NCI-H2196 treated with DMSO at 0.1 percent for 48 hours (cell line): Measurements from ENCODE around the gene CELA3B.
"Not testable (repeated sequence)": the region's sequence is repeated elsewhere in the genome, so short reads cannot be mapped to it uniquely, and the experiment has no call there.

Experiments
- DNase-seq: peaks from one replicate; lab custom pipeline; 2025; ENCODE audit not compliant: unreplicated experiment; lab: John Stamatoyannopoulos, UW

CELA3B gene

DNA sequence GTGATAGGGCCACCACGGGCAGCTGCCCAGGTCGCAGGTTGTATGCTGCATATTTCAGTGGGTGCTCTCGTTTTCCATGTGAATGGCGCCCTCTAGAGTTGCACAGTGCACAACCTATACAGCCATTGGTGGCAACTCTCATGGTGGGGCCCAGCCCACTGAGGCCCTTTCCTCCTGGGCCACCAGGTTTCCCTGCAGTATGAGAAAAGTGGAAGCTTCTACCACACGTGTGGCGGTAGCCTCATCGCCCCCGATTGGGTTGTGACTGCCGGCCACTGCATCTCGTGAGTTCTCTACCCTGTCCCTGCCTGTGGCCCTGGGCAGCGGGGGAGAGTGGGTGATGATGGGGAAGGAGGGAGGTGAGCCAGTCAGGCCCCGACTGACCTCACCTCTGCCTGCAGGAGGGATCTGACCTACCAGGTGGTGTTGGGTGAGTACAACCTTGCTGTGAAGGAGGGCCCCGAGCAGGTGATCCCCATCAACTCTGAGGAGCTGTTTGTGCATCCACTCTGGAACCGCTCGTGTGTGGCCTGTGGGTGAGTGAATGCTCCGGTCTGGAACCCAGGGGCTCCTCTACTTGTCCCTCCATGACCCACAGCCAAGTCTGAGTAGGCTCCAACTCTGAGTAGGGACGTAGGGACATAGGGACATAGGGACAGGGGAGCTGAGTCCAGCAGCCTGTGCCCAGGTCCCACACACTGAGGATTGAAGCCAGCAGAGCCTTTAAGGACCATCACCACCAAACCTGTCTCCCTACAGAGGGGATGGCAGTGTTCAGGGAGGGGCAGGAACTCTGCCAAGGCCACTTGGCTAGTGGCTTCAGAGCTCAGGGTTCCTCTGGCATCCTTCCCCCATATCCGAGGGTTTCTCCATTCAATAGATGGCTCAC is 28.7 kb downstream of the CELA3B start:
- not testable (repeated sequence) for DNase-seq

DNA sequence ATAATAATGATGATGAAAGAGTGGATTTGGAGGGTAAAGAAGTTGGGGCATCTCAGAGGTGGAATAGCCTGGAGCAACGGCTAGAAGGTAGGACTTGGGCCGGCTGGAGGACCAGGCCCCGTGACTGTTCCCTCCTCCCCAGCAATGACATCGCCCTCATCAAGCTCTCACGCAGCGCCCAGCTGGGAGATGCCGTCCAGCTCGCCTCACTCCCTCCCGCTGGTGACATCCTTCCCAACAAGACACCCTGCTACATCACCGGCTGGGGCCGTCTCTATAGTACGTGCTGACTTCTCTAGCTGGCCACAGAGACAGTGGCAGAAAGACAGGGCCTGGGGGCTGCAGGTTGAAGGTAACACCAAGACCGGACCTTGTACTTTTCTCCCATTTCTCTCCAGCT is 29.9 kb downstream of the CELA3B start:
- DNase-seq = not testable (repeated sequence)

DNA sequence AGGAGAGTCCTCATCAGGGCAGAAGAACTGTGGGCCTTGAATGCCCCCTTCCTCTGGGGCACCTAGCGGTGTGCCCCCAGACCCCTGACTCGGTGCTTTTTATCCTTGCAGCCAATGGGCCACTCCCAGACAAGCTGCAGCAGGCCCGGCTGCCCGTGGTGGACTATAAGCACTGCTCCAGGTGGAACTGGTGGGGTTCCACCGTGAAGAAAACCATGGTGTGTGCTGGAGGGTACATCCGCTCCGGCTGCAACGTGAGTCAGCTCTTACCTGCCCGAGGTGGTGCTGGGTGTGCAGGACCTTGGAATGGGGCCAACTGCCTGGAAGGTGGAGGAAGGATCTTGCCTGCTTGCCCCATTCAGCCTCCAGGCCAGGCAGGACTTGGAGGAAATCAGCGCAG is 30.4 kb downstream of the CELA3B start:
- DNase-seq = not testable (repeated sequence)

DNA sequence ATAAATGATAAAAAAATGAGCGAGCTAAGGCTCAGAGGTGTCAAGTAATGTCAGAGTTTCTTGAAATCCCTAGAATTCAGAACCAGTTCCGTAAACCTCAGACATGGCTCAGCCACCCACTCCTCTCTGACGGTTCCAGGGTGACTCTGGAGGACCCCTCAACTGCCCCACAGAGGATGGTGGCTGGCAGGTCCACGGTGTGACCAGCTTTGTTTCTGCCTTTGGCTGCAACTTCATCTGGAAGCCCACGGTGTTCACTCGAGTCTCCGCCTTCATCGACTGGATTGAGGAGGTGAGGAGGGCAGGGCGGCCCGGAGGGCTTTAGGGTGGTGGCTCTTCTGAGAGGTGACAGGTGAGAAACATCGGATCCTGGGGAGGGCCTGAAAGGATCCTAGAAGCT is 32.7 kb downstream of the CELA3B start:
- not testable (repeated sequence) for DNase-seq

DNA sequence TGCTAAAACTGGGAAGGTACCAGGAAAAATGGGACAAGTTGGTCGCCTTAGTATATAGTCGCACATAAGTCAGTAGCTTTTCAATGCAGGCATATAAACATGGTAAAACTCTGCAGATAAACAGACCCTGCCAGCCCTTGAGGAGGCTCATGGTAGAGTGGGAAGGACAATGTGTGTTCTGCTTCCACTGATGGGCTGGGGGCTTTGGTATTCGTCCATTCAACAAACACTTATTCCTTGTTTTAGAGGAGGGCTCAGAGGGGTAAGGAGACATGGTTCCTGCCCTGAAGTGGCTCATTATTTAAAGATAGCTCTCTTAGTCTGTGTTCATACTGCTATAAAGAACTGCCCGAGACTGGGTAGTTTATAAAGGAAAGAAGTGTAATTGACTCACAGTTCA is 35.9 kb downstream of the CELA3B start:
- DNase-seq = not testable (repeated sequence)

DNA sequence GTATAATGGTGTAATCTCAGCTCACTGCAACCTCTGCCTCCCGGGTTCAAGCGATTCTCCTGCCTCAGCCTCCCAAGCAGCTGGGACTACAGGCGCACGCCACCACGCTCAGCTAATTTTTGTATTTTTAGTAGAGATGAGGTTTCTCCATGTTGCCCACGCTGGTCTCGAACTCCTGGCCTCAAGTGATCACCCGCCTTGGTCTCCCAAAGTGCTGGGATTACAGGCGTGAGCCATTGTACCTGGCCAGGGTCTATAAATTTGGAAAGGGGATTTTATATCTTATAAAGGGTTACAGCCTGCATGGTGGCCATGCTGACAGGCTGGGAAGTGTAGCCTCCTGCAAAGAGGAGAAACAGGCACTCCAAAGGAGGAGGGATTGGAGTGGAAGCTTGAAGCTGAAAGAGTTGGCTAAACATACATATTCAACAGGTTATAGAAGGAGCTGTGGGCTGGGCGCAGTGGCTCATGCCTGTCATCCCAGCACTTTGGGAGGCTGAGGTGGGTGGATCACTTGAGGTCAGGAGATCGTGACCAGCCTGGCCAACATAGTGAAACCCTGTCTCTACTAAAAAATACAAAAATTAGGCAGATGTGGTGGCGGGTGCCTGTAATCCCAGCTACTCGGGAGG is 37.9 kb downstream of the CELA3B start:
- DNase-seq = not testable (repeated sequence)

DNA sequence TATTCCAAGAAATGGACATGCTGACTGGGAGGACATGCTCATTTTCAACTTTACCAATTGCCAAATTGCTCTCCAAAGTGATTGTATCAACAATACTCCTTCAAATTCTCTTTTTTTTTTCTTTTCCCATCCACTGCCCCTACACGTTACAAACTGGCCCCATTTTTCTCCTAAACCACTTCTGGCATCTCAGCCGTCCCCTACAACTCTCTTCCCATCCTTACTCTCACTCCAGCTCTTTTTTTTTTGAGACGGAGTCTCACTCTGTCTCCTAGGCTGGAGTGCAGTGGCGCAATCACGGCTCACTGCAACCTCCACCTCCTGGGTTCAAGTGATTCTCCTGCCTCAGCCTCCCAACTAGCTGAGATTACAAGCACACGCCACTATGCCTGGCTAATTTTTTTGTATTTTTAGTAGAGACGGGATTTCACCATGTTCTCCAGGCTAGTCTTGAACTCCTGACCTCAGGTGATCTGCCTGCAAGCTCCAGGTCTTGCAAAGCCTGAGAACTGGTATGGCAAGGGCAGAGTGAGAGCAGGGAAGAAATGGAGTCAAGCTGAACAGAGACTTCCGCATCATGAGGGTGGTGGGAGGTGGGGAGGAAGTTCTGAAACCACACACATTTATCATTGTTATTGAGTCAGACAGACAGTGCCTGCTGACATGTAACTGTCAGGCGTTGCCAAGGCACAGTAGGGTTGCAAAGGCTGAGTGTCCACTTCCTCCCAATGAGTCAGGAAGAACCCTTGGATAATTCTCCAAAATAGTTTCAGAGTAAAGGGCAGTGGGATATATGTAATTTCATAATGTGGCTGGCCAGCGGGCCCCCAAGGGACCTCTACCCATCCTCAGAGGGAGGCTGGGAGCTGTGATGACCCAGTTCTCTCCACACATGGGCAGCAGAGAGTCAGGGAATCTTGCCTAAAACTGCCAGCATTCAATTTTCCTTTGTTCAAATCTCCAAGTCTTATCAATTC is 42.0 kb downstream of the CELA3B start:
- no peak for DNase-seq

DNA sequence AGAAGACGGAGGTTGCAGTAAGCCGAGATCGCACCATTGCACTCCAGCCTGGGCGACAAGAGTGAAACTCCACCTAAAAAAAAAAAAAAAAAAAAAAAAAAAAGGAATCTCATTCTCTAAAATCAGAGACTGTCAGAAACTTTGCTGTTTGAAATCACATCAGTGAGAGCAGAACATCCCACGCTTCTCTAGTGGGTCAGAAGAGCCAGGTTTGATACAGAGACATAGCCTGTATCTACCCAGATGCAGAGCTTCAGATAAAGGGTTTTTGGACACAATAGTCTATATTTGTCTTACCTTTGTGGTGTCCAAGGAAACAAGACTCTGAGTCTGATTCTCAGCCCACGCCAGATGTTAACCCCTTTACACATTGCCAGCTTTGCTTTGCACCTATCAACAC is 44.2 kb downstream of the CELA3B start:
- DNase-seq = no peak

DNA sequence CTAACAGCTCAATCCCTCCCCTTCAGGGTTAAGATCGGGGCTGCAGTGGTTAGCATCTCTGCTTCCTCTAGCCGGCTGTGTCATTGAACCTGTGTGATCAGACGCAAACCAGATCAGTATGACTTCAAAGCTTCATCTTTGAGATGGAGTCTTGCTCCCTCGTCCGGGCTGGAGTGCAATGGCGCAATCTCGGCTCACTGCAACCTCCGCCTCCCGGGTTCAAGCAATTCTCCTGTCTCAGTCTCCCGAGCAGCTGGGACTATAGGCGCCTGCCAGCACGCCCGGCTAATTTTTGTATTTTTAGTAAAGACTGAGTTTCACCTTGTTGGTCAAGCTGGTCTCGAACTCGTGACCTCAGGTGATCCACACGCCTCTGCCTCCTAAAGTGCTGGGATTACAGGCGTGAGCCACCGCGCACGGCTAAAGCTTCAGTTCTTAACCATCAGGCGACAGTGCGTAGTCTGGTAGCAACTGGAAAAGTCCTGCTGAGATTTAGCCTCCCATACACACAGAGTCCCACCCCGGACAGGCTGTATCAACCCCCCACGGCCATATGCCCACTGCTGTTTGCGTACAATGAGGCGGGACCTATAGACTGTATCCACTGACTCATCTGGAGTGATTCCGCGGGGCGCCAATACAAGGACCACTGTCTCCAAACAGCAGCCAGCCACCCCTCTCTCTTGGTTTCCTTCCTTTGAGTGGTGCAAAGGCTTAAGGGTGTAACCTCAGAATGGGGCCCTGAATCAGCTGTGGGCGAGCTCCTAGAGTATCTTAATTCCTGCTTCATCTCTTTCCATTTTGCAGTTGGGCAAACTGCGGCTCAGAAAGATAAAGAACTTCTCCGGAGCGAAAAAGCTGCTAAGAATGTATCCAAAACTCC is 47.9 kb downstream of the CELA3B start:
- peak; percentile 78 for DNase-seq

DNA sequence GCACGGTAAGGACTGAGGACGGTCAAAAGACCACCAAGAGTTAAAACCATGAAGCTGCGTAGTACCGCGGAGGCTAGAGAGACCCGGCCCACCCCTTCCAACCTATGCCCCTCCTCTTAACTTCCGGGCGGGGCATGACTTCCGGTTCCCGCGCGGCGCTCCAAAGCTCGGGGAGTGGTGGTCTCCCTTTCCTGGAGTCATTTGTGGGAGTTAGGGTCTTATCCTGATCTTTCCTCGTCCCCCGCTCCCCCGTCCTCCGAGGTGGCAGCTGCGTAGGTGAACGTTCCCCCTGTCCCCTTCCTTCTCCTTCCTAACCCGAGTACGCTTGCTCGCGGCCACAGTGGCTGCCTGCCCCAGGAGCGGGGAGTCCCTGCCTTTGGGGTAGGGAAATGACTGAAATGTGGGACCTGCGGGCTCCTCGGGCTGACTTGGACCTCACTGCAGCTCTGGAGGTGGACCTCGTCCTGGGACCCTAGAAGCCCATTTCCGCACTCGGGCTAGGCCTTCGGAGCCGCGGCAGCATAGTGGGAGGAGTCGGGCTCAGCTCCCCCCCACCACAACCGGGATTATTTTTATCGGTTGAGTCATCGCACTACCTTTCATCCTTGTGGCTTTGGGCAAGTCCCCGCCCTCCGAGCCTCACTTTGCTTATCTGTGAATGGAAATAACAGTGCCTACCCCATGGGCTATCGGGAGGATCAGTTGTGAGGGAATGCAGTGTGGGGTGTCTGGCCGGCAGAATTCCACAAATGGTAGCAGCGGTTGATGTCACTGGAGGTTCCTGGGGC is 48.7 kb downstream of the CELA3B start:
- peak; percentile 92 for DNase-seq

DNA sequence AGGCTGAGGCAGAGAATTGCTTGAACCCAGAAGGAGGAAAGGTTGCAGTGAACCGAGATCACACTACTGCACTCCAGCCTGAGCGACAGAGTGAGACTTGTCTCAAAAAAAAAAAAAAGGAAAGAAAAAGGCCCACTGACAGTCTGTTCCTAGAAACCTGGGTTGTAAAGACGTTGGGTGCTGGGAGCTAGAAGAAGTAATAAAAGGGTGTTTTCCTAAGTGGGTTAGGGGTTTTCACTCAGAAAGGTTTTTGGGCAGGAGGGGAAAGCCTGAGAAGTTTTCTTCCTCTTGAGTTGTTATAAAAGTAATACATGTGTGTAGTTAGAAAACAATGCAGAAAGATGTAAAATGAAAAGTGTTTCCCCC is 50.1 kb downstream of the CELA3B start:
- no peak for DNase-seq

DNA sequence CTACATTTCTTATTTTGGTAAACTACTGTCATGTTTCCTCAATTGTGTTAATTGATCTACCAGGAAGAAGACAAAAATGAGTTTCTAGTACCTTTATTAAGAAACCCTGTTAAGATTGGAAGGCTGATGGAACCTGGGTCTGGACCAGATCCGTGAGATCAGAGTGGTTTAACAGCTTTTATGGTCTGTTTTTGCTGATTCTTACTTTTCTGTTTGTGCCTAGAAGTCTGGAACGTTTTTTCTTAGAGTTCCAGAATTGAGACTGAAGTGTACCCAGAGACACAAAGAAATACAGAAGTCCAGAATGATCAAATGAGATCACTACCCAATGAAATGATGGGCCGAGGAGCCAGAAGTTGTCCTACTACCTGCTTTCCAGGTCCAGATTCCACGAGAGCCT is 53.2 kb downstream of the CELA3B start:
- DNase-seq = no peak

DNA sequence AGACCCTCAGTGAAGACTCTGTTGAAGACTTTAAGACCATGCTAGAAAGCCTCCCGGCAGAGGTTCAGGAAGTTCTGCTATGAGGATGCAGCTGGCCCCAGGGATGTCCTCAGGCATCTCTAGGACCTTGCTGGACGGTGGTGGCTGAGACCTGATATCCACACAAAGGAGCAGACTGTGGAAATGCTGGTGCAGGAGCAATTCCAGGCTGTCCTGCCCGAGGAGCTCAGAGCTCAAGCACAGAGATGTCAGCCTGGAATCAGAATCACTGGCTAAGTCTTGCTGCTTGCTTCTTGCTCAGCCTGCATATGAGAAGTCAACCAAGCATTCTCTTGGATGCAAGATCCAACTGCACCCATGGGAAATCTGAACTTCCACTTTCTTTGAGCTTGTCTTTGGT is 53.7 kb downstream of the CELA3B start:
- DNase-seq = no peak

DNA sequence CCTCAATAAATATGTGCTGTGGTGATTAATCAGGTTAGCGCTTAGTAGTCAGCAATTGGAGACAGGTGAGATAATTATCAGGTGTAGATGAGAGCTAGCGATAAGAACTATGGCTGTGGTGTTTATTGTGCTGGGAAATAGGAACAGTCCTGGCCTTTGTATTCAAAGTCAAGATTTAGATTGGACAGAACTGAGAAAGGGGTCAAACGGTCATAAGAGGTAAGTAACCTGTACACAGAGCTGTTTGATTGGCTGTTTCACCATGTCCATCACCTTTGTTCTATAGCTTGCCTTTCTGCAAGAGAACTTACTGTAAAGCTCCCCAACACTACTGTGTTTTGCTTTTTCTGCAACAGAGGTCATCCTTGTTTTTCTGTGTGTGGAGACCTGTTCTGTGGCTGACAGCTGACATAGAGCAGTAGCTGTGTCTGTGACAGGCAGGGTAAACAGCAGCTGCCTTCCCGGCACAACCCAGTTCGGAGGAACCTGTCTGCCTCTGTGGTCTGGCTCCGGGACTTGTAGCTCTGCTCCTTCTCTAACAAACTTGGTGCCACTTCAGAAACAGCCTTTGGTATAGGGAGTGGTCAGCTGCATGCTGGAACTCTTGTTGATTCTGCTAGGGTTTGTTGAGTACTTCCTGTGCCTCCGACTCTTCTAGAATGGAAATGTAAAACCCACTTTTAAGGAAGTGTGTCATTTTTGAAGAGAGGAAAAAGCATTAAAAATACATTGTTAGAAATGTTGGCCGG is 54.6 kb downstream of the CELA3B start:
- no peak for DNase-seq

DNA sequence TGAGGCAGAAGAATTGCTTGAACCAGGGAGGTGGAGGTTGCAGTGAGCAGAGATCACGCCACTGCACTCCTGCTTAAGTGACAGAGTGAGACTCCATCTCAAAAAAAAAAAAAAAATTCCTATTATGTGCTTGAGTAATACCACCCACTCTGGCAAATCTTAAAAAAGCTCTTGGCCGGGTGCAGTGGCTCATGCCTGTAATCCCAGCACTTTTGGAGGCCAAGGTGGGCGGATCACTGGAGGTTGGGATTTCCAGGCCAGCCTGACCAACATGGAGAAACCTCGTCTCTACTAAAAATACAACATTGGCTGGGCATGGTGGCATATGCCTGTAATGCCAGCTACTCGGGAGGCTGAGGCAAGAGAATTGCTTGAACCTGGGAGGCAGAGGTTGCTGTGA is 58.0 kb downstream of the CELA3B start:
- DNase-seq = not testable (repeated sequence)

DNA sequence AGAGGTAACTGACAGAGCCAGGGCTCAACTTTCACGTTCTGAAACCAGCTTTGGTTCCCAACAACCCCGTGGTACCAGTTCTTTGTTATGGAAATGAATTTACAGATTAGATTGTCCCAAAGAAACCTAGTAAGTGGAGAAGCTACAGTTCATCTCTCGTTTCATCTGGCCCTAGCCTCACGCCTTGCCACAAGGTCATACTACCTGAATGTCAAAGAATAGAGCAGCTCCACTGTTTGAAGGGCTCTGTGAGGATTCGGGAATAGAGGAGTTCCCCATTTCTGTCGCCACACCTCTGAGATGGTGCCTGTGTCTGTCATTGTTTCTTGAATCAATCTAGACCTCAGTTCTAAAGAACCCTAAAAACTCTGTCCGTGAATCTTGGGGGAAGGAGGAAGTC is 60.7 kb downstream of the CELA3B start:
- DNase-seq = no peak

DNA sequence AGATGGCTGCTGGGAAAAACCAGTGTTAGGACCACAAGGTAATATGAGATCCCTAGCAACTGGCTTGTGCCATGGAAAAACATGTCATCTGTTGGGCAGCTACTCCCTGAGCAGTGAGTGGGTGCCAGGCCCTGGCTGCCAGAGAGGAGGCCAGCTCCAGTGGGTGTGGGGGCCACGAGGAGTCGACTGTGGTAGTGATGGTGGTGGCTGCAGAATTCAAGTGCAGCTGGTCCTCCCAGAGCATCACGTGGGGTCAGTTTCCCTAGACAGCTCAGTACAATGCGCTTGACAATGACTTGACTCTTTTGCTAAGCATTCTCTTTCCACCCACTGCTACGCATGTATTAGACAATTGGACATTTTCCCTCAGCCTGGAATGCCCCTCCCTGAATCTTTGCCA is 61.2 kb downstream of the CELA3B start:
- DNase-seq = no peak
